ENCODE data around the gene FMO2. TPM values are rescaled to one million over a fixed set of nuclear protein-coding genes. Genes with fewer than 3 reads are reported as not detected.

Gene FMO2
- total RNA-seq, 1 donor from 2014 or later: not detected

DNA sequence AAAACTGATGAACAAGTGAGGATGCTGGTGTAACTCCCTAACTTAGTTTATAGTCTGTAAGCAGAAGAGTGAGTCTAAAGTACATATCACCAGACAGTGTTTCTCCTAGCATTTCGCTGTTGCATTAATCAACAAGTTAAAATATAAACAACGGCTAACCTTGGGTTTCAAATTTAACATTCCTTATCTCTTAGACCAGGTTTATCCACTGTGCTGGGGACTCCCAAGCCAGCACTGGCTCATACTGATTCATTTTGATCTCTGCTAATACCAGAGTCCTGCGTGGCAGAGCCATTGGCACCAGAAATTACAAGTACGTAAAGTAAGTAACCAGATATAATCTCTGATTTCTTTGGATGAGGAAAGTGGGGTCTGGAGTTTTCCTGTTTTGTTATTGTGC is 63.2 kb downstream of the FMO2 start, which contains the start of gene FMO1:
TSS of gene FMO1 (plus strand) at position 193 of the 400 bp plus-strand sequence. CDS start 9,594 bp downstream, outside the sequence.
- Histone ChIP-seq H3K79me2 (ENCODE audit: insufficient read depth, low read length) (no peaks in the 10 kb centered on the region), H2AFZ (ENCODE audit: low read depth, low read length) (no peak within 1 kb of the TSS), H4K20me1 (ENCODE audit: insufficient read depth, low read length) (no peaks in the 10 kb centered on the region), H3K27me3 (ENCODE audit: insufficient read depth, low read length) (peaks cover 2% of the 10 kb centered on the region), H3K27ac (ENCODE audit: low read depth, low read length) (no peak within 1 kb of the TSS), H3K4me1 (ENCODE audit: insufficient read depth, low read length) (peaks cover 5% of the 10 kb centered on the region), H3K9ac (ENCODE audit: low read length) (no peak within 1 kb of the TSS), H3K4me3 (ENCODE audit: insufficient read depth, low read depth, low read length) (no peak within 1 kb of the TSS), H3K9me3 (ENCODE audit: insufficient read depth, low read depth, low read length) (no peaks in the 10 kb centered on the region), H3K4me2 (ENCODE audit: low read length) (no peak within 1 kb of the TSS), H3K36me3 (ENCODE audit: insufficient read depth, low read length) (no peaks in the 10 kb centered on the region)
- Mint-ChIP-seq H3K27ac (ENCODE audit: unreplicated experiment) (peak within 1 kb of the TSS; percentile 89), H3K9me3 (ENCODE audit: unreplicated experiment) (no peaks in the 10 kb centered on the region), H3K36me3 (ENCODE audit: low read depth, unreplicated experiment) (no peaks in the 10 kb centered on the region), H3K4me1 (ENCODE audit: low read depth, unreplicated experiment) (peaks cover 21% of the 10 kb centered on the region), H3K27me3 (ENCODE audit: low read depth, unreplicated experiment) (no peaks in the 10 kb centered on the region), H3K4me3 (ENCODE audit: unreplicated experiment) (no peak within 1 kb of the TSS)
- FAIRE-seq (no peak), DNase-seq (ENCODE audit: low read depth) (no peak)
- TF ChIP-seq, protein P1, sequence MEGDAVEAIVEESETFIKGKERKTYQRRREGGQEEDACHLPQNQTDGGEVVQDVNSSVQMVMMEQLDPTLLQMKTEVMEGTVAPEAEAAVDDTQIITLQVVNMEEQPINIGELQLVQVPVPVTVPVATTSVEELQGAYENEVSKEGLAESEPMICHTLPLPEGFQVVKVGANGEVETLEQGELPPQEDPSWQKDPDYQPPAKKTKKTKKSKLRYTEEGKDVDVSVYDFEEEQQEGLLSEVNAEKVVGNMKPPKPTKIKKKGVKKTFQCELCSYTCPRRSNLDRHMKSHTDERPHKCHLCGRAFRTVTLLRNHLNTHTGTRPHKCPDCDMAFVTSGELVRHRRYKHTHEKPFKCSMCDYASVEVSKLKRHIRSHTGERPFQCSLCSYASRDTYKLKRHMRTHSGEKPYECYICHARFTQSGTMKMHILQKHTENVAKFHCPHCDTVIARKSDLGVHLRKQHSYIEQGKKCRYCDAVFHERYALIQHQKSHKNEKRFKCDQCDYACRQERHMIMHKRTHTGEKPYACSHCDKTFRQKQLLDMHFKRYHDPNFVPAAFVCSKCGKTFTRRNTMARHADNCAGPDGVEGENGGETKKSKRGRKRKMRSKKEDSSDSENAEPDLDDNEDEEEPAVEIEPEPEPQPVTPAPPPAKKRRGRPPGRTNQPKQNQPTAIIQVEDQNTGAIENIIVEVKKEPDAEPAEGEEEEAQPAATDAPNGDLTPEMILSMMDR (IDR thresholded peaks at IDR 0.05; ENCODE audit: insufficient read depth, low read depth, low read length): no peak
- no peak for TF ChIP-seq EZH2 (IDR thresholded peaks at IDR 0.05; ENCODE audit: insufficient read depth, low read length)

DNA sequence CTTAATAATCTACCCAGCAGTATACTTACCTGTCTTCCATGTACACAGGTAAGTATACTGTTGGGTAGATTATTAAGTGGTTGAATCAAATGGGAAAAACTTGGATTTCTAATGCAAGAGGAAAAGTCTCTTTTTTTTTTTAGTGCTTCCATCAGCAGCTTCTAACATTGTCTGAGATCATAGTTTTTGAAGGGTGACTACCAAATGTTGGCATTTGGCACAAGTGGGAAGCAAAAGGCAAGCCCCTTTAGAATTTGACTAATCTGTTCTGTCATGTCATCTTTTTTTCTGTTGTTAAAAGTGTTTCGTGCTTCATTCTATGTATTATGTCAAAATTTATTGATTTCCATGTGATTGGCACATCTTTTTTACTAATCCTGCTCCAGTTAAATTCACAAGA is 63.7 kb downstream of the FMO2 start:
- DNase-seq (ENCODE audit: low read depth) (no peak), FAIRE-seq (no peak)
- H3K4me1 Mint-ChIP-seq (ENCODE audit: low read depth, unreplicated experiment): peaks cover 21% of the 10 kb centered on the region
- no peaks in the 10 kb centered on the region for H3K36me3 ChIP-seq (ENCODE audit: insufficient read depth, low read length)
- no peak overlapping the region for H3K27ac Mint-ChIP-seq (ENCODE audit: unreplicated experiment)
- no peaks in the 10 kb centered on the region for H3K9me3 Mint-ChIP-seq (ENCODE audit: unreplicated experiment)
- H3K4me3 ChIP-seq (ENCODE audit: insufficient read depth, low read depth, low read length): no peak overlapping the region
- H3K79me2 ChIP-seq (ENCODE audit: insufficient read depth, low read length): no peaks in the 10 kb centered on the region
- peaks cover 5% of the 10 kb centered on the region for H3K4me1 ChIP-seq (ENCODE audit: insufficient read depth, low read length)
- no peak overlapping the region for H3K9ac ChIP-seq (ENCODE audit: low read length)
- H3K27me3 ChIP-seq (ENCODE audit: insufficient read depth, low read length): peaks cover 2% of the 10 kb centered on the region
- no peak overlapping the region for H2AFZ ChIP-seq (ENCODE audit: low read depth, low read length)
- TF ChIP-seq EZH2 (IDR thresholded peaks at IDR 0.05; ENCODE audit: insufficient read depth, low read length): no peak
- TF ChIP-seq, protein P1 (IDR thresholded peaks at IDR 0.05; ENCODE audit: insufficient read depth, low read depth, low read length): no peak
- H3K4me2 ChIP-seq (ENCODE audit: low read length): no peak overlapping the region
- H3K27me3 Mint-ChIP-seq (ENCODE audit: low read depth, unreplicated experiment): no peaks in the 10 kb centered on the region
- no peak overlapping the region for H3K4me3 Mint-ChIP-seq (ENCODE audit: unreplicated experiment)
- H3K9me3 ChIP-seq (ENCODE audit: insufficient read depth, low read depth, low read length): no peaks in the 10 kb centered on the region
- H3K27ac ChIP-seq (ENCODE audit: low read depth, low read length): no peak overlapping the region
- H4K20me1 ChIP-seq (ENCODE audit: insufficient read depth, low read length): no peaks in the 10 kb centered on the region
- no peaks in the 10 kb centered on the region for H3K36me3 Mint-ChIP-seq (ENCODE audit: low read depth, unreplicated experiment)

DNA sequence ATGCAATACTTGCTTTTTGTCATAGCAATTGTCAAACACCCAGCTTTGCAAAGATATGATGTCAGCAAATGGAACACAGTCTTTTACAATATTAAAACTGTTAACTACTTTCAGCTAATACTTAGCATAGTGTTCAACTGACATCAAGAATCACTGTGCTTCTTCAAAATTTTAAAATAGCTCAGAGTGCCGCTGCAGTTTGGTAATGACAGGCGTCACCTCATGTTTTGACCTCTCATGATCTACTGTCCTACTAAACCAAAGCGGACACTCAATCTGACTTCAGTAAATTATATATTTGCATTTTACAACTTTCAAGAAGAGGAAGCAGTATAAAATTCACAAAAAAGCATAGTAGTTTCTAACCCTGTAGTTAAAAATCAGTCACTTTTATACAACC is 65.2 kb downstream of the FMO2 start:
- H3K27ac Mint-ChIP-seq (ENCODE audit: unreplicated experiment): no peak overlapping the region
- DNase-seq (ENCODE audit: low read depth): no peak
- peaks cover 2% of the 10 kb centered on the region for H3K27me3 ChIP-seq (ENCODE audit: insufficient read depth, low read length)
- TF ChIP-seq EZH2 (IDR thresholded peaks at IDR 0.05; ENCODE audit: insufficient read depth, low read length): no peak
- TF ChIP-seq, protein P1 (IDR thresholded peaks at IDR 0.05; ENCODE audit: insufficient read depth, low read depth, low read length): no peak
- H3K36me3 ChIP-seq (ENCODE audit: insufficient read depth, low read length): no peaks in the 10 kb centered on the region
- H2AFZ ChIP-seq (ENCODE audit: low read depth, low read length): no peak overlapping the region
- no peaks in the 10 kb centered on the region for H3K9me3 ChIP-seq (ENCODE audit: insufficient read depth, low read depth, low read length)
- no peaks in the 10 kb centered on the region for H3K79me2 ChIP-seq (ENCODE audit: insufficient read depth, low read length)
- H3K4me1 ChIP-seq (ENCODE audit: insufficient read depth, low read length): peaks cover 12% of the 10 kb centered on the region
- H3K27me3 Mint-ChIP-seq (ENCODE audit: low read depth, unreplicated experiment): no peaks in the 10 kb centered on the region
- H3K4me3 Mint-ChIP-seq (ENCODE audit: unreplicated experiment): no peak overlapping the region
- no peak overlapping the region for H3K27ac ChIP-seq (ENCODE audit: low read depth, low read length)
- H3K4me1 Mint-ChIP-seq (ENCODE audit: low read depth, unreplicated experiment): peaks cover 29% of the 10 kb centered on the region
- H4K20me1 ChIP-seq (ENCODE audit: insufficient read depth, low read length): no peaks in the 10 kb centered on the region
- no peak overlapping the region for H3K4me3 ChIP-seq (ENCODE audit: insufficient read depth, low read depth, low read length)
- H3K9me3 Mint-ChIP-seq (ENCODE audit: unreplicated experiment): no peaks in the 10 kb centered on the region
- no peaks in the 10 kb centered on the region for H3K36me3 Mint-ChIP-seq (ENCODE audit: low read depth, unreplicated experiment)
- H3K9ac ChIP-seq (ENCODE audit: low read length): no peak overlapping the region
- no peak overlapping the region for H3K4me2 ChIP-seq (ENCODE audit: low read length)
- FAIRE-seq: no peak
